ENCODE data around the gene OPTN.
A peak's percentile ranks its signal among the peaks of the same experiment; 100 is the strongest.
"Not testable (repeated sequence)": the region's sequence is repeated elsewhere in the genome, so short reads cannot be mapped to it uniquely, and the experiment has no call there.

The OPTN gene

GRCh38 chr10:13136651-13137050 is 36.7 kb downstream of the OPTN start:
- no peak for DNase-seq

- DNase-seq, result no peak
These were observed 39.2 kb downstream of the OPTN start for GRCh38 chr10:13139150-13139549.

DNA sequence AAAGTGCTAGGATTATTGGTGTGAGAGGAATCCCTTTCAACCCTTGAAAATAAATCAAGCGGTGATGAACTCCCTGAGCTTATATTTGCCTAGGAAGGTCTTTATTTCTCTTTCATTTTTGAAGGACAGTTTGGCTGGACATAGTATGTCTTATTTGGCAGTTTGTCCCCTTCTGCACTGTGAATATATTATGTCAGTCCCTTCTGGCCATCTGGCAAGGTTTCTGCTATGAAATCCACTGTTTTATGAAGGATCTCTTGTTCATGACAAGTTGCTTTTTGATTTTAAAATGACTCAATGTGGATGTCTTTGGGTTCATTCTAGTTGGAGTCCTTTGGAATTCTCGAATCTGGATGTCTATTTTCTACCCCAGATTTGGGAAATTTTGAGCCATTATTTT is 39.7 kb downstream of the OPTN start:
- no peak for DNase-seq

GRCh38 chr10:13140627-13141190 is 40.7 kb downstream of the OPTN start:
- no peak for DNase-seq

- DNase-seq, result no peak
These were observed 43.8 kb downstream of the OPTN start for GRCh38 chr10:13143766-13144165.

- DNase-seq, result no peak
These were observed 44.9 kb downstream of the OPTN start for GRCh38 chr10:13144814-13145213.

- DNase-seq, result no peak
These were observed 46.4 kb downstream of the OPTN start for GRCh38 chr10:13146379-13146778.

DNA sequence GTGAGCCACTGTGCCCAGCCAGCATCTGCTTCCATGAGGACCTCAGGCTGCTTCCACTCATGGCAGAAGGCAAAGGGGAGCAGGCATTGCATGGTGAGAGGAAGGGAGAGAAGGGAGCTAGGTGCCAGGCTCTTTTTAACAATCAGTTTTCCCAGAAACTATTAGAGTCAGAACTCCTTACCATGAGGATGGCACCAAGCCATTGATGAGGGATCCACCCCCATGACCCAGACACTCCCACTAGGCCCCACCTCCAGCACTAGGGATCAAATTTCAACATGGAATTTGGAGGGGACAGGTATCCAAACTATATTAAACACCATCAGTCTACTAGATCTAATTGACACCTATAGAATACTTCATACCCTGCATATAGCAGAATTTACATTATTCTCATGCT is 47.2 kb downstream of the OPTN start:
- DNase-seq, result no peak

DNA sequence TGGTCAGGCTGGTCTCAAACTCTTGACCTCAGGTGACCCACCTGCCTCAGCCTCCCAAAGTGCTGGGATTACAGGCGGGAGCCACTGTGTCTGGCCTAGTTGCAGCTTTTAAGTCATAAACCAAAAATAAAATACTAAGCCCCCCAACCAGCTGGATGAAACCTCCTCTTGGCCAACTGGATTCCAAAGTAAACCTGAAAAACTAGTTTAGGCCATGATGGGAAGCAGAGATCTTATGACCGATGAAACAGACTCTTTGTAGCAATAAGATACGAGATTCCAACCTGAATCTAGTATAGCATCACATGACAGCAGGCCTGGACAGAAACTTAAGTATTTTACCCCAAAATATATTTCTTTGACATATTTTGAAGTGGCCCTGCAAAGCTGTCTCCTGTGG is 52.3 kb downstream of the OPTN start:
- DNase-seq, result no peak

DNA sequence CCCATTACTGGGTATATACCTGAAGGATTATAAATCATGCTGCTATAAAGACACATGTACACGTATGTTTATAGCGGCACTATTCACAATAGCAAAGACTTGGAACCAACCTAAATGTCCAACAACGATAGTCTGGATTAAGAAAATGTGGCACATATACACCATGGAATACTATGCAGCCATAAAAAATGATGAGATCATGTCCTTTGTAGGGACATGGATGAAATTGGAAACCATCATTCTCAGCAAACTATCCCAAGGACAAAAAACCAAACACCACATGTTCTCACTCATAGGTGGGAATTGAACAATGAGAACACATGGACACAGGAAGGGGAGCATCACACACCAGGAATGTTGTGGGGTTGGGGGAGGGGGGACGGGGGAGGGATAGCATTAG is 55.9 kb downstream of the OPTN start:
- not testable (repeated sequence) for DNase-seq

GRCh38 chr10:13158401-13158800 is 58.4 kb downstream of the OPTN start:
- no peak for DNase-seq

GRCh38 chr10:13160934-13161856 is 61.2 kb downstream of the OPTN start, which contains the start of gene MCM10:
TSS of gene MCM10 (plus strand) at chr10:13161558. CDS start at chr10:13164203, 2,645 bp downstream.
- peak; percentile 95 to 98 for DNase-seq

- DNase-seq, result peak in 1 of 2 experiments; percentile 11
These were observed 61.9 kb downstream of the OPTN start for GRCh38 chr10:13161857-13162271.

- DNase-seq, result no peak
These were observed 63.9 kb downstream of the OPTN start for GRCh38 chr10:13163859-13164258.

DNA sequence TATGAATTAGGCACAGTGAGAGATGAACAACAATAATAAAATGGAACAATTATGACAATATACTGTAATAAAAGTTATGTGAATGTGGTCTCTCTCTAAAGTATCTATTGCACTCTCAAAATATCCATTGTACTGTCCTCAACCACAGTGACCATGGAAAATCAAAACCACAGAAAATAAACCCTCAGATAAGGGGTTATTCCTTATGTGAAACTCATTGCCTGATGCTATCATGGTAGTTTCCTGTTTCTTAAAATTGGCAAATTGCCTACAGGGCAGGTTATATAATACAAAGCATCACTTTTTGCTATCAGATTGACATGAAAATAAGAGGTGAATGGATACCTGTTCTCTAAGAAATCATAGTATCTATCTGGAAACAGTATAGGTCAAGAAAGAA is 65.2 kb downstream of the OPTN start:
- DNase-seq, result no peak

DNA sequence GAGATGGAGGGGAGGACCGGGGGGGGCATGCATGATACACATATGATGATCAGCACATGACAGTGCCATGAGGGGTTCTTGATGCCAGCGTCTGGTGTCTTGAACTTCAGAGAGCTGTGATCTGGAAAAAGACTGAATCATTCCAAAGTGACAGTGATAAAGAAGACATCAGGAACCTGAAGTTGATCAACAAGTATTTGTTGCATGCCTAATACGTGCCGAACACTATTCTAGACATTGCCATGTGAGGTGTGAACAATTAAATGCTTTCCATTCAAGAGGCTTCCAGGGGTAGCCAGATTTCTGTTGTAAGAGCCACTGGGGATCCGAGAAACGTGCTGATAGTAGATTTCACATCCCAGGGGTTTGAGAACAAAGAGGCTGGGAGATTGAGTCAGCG is 67.6 kb downstream of the OPTN start:
- DNase-seq, result no peak

- DNase-seq, result peak; percentile 0 to 32
These were observed 68.8 kb downstream of the OPTN start for GRCh38 chr10:13168781-13169180.

GRCh38 chr10:13173616-13174015 is 73.7 kb downstream of the OPTN start:
- no peak for DNase-seq

GRCh38 chr10:13180788-13181187 is 80.8 kb downstream of the OPTN start:
- DNase-seq, result no peak

DNA sequence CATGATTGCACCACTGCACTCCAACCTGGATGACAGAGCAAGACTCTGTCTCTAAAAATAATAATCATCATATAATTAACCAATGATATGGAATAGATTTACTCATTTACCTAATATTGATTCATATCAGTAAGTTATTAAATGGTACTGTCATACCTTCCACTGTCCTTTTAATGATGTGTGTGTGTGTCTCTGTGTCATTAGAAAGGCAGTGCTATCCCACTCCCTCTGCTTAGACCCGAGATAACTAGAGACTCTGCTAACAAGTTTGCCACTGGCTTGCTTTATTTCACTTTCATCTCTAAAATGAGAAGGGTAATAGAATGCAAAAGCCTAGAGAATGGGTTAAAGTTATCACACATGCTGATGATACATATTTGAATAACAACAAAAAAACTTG is 82.5 kb downstream of the OPTN start:
- DNase-seq, result no peak

DNA sequence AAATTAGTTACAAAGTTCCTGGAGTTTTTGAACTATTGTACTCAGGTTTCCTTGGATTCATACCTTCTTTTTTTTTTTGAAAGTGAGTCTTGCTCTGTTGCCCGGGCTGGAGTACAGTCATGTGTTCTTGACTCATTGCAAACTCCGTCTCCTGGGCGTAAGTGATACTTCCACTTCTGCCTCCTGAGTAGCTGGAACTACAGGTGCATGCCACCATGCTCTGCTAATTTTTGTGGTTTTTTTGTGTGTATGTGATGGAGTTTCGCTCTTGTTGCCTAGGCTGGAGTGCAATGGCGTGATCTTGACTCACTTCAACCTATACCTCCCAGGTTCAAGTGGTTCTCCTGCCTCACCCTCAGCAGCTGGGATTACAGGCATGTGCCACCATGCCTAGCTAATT is 83.7 kb downstream of the OPTN start:
- no peak for DNase-seq

DNA sequence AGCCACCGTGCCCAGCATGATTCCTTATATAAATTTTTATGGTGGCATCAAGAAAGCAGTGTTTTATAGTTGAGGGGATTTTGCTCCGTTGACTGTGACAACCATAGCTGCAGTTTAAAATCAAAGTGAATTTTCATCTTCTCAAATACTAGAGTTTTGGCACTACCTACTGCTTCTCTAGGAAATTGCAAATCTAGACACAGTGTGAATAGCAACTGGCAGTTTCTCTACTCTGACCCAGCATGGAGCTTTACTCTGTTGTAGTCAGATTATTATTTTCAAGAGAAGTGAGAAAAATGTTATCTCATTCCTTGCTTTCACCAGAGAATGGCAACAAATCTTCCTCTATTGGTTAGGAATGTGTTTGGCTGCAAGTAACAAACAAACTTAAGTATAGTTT is 84.3 kb downstream of the OPTN start:
- DNase-seq, result no peak

DNA sequence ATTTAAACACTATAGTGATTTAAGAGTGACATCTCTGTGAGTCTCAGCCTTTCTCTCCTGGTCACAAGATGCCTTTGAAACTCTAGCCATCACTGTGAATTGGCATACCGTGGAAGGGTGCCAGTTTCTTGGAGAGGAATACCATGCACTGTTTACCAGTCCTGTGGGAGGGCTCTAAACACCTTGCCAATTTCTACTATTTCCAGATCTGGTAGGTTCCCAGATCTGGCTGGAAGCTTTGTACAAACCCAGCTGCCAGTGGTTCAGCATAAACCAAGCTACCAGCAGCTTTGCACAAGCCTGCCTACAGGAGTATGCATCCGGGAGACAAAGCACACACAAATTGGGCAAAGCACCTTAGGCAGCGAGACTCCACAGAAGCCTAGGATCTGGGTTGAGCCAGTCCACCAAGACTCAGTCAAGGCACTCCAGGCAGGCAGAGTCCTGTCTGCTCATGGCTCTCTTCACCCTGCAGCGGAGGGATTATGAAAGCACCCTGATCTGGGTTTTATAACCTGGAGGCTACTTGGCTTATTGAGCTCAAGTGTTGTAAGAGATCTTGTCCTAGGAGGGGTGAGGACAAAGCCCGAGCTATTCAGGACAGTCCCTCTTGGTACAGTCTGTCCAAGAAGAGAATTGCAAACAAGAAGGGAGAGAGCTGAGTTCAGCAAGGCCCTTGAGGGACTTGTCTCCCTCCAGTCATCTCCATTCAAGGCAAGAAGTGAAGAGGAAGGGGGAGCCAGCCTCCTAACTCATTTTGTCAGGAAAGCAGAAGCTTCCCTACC is 85.0 kb downstream of the OPTN start:
- DNase-seq, result no peak

GRCh38 chr10:13187135-13187534 is 87.2 kb downstream of the OPTN start:
- DNase-seq, result no peak
